Measurements from ENCODE around the gene TMEM117.

Gene TMEM117

GRCh38 chr12:43835656-43836474, at the start of gene TMEM117:
Gene TMEM117, plus strand, starts transcription at chr12:43836081.
- peak; percentile 59 for DNase-seq (ENCODE audit: low spot score)

- DNase-seq (ENCODE audit: low spot score): no peak
These were observed 48.8 kb upstream of the TMEM117 start for GRCh38 chr12:43786899-43787693.

- DNase-seq (ENCODE audit: low spot score): no peak
These were observed 45.9 kb upstream of the TMEM117 start for GRCh38 chr12:43789941-43790340.

GRCh38 chr12:43795716-43796280, 40.1 kb upstream of the TMEM117 start:
- DNase-seq (ENCODE audit: low spot score): no peak

GRCh38 chr12:43797561-43798217, 38.2 kb upstream of the TMEM117 start:
- no peak for DNase-seq (ENCODE audit: low spot score)

- DNase-seq (ENCODE audit: low spot score): no peak
These were observed 30.6 kb upstream of the TMEM117 start for GRCh38 chr12:43805149-43805859.

GRCh38 chr12:43805860-43806736, 29.8 kb upstream of the TMEM117 start, which contains the start of gene TWF1:
Gene TWF1, minus strand, starts transcription at chr12:43806317. Its CDS starts 72 bp downstream, at chr12:43806245.
- peak; percentile 82 for DNase-seq (ENCODE audit: low spot score)

GRCh38 chr12:43806737-43807072, 29.2 kb upstream of the TMEM117 start:
- peak; percentile 6 for DNase-seq (ENCODE audit: low spot score)

GRCh38 chr12:43807386-43807785, 28.5 kb upstream of the TMEM117 start:
- no peak for DNase-seq (ENCODE audit: low spot score)

- no peak for DNase-seq (ENCODE audit: low spot score)
These were observed 23.8 kb upstream of the TMEM117 start for GRCh38 chr12:43812057-43812456.

- no peak for DNase-seq (ENCODE audit: low spot score)
These were observed 23.0 kb upstream of the TMEM117 start for GRCh38 chr12:43812926-43813325.

- DNase-seq (ENCODE audit: low spot score): no peak
These were observed 20.5 kb upstream of the TMEM117 start for GRCh38 chr12:43815416-43815815.

- no peak for DNase-seq (ENCODE audit: low spot score)
These were observed 19.7 kb upstream of the TMEM117 start for GRCh38 chr12:43816168-43816567.

GRCh38 chr12:43824207-43824775, 11.6 kb upstream of the TMEM117 start:
- DNase-seq (ENCODE audit: low spot score): no peak

GRCh38 chr12:43826681-43827080, 9.2 kb upstream of the TMEM117 start:
- DNase-seq (ENCODE audit: low spot score): no peak

- no peak for DNase-seq (ENCODE audit: low spot score)
These were observed 8.8 kb upstream of the TMEM117 start for GRCh38 chr12:43827093-43827492.

- no peak for DNase-seq (ENCODE audit: low spot score)
These were observed 3.3 kb upstream of the TMEM117 start for GRCh38 chr12:43832463-43833168.

GRCh38 chr12:43835264-43835655, 621 bp upstream of the TMEM117 start:
- no peak for DNase-seq (ENCODE audit: low spot score)

- peak; percentile 11 for DNase-seq (ENCODE audit: low spot score)
These were observed 651 bp downstream of the TMEM117 start for GRCh38 chr12:43836475-43836989.

Data from hepatic stellate cell (primary cell).